GM21717 (cell line): ENCODE measurements around the gene STMN3.
"Not testable (repeated sequence)": the region's sequence is repeated elsewhere in the genome, so short reads cannot be mapped to it uniquely, and the experiment has no call there.

Experiments
- ATAC-seq: cut with Tn5 transposase; IDR thresholded peaks from one replicate; pipeline ENCODE4 v1.9.1; 2021; ENCODE audit warnings: mild to moderate bottlenecking, moderate library complexity; ENCODE audit not compliant: unreplicated experiment

STMN3 gene

DNA sequence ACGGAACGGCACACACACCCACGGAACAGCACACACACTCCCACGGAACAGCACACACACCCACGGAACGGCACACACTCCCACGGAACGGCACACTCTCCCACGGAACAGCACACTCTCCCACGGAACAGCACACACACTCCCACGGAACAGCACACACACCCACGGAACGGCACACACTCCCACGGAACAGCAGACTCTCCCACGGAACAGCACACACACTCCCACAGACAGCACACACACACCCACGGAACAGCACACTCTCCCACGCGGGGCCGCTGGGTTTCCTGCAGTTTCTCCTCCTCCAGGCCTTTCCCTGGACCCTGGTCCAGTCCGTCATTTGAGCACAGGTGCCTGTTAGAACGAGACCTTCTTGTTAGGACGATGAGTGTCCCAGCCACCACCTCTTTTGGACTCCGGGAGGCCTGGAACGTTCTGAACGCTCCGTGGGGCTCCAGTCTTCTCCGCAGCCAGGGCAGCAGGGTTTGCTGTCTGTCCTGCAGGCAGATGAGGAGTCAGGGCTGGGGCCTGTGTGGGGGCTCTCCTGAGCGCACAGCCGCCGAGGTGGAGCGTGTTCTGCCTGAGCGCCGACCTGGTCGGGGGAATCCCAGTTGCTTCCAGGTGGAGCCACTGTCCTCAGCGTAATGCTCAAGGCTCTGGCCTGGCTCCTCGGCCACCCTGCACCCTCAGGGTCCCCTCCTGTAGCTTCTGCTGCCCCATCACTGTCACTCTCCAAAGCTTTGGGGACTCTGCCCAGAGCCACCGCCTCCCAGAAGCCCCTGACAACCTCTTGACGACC, 25.6 kb upstream of the STMN3 start:
- ATAC-seq, result no peak

DNA sequence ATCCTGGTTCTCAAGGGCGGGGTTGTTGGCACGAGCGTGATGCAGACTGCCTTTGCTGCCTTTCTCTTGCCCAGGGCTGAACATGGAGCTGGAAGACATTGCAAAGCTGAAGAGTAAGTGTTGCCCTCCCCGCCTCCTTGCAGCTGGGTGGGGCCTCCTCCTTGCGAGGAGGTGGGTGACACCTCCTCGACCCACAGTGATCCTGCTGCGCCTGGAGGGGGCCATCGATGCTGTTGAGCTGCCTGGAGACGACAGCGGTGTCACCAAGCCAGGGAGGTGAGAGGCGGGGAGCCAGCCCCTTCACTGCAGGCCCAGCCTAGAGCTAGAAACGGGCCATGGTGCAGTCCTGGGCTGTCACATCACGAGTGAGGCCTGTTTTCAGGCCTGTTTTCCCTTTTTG, 24.8 kb upstream of the STMN3 start:
- no peak for ATAC-seq

GRCh38 chr20:63675681-63676368, 22.6 kb upstream of the STMN3 start:
- no peak for ATAC-seq

DNA sequence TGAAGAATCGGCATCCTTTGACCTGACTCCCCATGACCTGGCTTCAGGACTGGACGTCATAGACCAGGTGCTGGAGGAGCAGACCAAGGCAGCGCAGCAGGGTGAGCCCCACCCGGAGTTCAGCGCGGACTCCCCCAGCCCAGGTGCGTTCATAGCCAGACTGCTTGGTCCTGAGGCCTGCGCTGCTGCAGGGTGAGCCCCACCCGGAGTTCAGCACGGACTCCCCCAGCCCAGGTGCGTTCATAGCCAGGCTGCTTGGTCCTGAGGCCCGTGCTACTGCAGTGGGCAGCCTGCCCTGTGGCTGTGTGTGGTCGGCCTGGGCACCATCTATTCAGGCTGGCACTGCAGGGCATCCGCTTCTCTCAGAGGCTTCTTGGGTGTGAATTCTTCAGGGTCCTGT, 20.7 kb upstream of the STMN3 start:
- ATAC-seq, result no peak

GRCh38 chr20:63672666-63673065, 19.4 kb upstream of the STMN3 start:
- no peak for ATAC-seq

- not testable (repeated sequence) for ATAC-seq
Observed at GRCh38 chr20:63671695-63672094, 18.5 kb upstream of the STMN3 start.

GRCh38 chr20:63668351-63668750, 15.1 kb upstream of the STMN3 start:
- no peak for ATAC-seq

GRCh38 chr20:63667858-63668257, 14.6 kb upstream of the STMN3 start:
- ATAC-seq, result no peak

- no peak for ATAC-seq
Observed at GRCh38 chr20:63665708-63666107, 12.5 kb upstream of the STMN3 start.

DNA sequence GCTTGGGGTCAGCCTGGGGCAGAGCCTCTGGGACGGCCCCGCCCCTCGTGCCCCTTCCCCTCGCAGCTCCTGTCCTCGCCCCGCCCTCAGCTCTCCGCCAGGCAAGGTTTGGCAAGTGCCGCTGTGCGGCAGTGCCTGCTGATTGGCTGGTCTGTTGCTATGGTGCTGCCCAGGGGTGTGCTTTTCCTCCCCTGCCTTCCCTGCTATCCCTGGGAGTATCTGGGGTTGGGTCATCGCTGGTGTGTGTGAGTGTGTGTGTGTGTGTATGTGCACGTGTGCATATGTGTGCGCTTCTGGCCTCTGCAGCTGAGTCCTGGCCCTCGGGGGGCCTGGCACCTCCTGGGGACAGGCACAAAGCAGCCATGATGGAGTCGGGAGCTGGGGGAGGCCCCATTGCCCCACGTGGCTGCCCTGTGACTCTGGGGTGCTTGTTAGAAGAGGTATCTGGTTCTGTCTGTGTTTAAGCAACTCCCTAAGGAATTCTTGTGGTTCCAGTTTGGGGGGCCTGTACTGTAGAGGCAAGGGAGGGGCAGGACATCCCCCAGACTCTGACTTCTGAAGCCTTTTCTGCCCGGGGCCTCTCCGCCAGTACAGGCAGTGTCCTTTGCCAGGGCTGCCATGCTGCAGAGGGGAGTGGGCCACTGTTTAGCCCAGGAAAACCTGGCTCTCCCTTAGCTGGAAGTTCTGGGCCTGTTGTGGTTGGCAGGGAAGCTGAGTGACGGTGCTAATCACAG, 11.8 kb upstream of the STMN3 start:
- no peak for ATAC-seq

DNA sequence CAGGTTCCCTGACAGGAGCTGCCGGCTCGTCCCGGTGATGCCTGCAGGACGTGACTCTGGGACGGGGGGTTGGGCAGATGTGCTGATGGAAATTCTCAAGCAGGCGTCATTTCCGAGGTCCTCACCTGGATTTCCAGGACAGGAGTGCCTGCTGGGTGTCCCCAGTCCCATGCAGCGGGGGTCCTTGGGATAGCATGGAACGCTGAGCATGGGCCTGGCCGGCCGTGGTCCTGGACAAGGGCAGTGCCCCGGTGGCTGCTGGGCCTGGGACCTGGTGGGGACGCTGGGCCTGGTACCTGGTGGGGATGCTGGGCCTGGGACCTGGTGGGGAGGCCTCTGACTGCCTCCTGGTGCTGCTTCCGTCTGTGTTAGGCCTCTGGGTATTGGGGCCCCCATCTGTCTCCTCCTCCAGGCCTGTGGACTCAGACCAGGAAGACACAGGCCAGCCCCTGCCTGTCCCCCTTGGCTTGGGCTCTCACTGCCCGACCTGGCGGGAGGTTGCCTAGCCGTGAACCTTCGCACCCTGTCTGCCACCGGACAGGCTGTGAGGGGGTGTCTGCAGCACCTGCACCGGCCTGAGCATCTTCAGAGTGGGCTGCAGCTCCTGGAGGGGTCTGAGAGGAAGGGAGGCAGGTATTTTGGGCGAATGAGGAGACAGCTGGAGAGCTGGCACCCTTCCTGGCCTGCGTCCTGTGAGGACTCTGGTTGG, 11.1 kb upstream of the STMN3 start:
- no peak for ATAC-seq

DNA sequence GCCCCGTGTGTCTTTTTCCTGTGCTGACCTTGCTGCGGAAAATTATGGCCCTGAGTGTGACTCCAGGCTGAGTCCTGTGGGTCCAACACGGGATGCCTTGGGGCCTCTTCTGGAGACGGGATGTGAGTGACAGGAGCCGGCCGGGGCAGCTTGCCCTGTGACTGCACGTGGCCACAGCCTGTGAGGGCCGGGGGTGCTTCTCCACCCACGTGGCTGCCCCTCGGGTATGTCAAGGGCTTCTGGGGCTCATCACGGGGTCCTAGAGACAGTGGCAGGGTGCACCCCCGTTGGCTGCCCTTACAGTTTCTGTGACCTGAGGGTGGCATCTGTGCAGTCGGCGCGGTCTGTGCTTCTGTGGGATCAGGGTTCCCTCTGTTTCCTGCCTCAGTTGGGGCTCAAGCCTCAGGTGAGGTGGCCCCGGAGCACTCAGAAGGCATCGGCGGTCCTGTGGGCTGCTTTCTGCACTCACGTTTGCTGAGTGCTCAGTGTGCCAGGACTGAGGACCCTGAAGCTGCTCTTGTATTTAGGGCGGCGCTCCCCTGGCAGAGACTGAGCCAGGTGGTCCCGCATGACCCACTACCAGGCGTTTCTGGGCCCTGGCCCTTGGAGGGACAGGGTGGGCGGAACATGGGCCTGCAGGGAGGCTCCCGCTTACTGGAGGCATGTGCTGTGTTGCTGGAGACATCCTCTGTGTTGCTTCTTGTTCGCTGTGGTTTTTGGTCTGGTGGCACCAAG, 10.3 kb upstream of the STMN3 start:
- ATAC-seq, result no peak

GRCh38 chr20:63662813-63663189, 9.6 kb upstream of the STMN3 start:
- no peak for ATAC-seq

DNA sequence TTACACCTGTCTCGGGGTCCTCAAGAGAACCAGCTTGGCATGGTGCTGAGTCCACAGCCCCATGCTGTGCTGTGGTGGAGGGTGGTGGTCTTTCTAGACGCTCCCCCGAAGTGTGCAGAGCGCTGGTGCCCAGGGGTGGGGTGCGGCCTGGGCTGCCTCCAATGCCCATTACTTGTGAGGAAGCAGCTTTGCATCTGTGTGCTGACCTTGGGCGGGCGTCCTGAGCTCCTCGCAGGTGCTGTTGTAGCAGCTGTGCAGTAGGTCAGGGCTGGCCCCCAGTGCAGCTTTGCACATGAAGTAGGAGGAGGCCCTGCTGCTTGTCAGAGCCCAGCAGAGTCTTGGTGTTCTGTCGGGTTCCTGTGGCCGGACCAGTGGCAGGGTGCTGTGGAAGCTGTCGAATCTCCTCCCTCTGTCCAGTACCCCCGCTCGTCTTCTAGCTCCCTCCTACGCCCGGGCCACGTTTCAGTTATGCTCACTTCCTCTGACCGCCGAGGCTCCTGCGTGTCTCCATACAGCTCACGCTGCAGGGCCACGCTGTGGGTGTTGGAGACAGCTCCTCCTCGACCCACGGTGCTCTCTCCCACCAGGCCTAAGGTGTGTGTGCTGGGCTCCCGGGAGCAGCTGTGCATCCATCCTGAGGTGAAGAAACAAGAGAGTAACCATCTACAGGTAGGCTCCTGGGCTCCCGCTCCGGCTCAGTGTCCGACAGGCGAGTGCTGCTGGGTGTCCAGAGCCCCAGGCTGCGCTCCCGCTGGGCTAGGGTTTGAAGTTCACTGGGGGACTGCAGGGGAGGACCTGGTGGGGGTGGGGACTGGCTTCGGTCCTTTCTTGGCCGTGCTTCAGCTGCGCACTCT, 9.0 kb upstream of the STMN3 start:
- no peak for ATAC-seq

- ATAC-seq, result no peak
Observed at GRCh38 chr20:63661108-63661507, 7.9 kb upstream of the STMN3 start.

DNA sequence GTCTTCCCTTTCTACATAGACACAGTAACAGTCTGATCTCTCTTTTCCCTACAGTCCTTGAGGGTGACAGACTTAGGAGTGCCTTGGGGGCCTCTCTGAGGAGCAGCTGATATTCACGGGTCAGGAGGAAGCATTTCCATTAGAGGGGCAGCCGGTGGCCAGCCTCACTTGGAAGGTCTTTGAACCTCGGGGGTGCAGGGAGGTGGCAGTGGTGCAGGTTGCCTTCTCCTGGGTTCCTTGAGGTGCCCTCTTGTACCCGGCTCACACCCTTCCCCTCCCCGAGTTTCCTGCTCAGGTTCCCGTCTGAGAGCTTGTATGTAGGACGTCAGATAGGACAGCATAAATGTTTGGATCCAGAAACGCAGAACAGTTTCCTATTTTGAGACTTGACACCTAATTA, 7.4 kb upstream of the STMN3 start:
- no peak for ATAC-seq

GRCh38 chr20:63660174-63660573, 7.0 kb upstream of the STMN3 start:
- ATAC-seq, result not testable (repeated sequence)

DNA sequence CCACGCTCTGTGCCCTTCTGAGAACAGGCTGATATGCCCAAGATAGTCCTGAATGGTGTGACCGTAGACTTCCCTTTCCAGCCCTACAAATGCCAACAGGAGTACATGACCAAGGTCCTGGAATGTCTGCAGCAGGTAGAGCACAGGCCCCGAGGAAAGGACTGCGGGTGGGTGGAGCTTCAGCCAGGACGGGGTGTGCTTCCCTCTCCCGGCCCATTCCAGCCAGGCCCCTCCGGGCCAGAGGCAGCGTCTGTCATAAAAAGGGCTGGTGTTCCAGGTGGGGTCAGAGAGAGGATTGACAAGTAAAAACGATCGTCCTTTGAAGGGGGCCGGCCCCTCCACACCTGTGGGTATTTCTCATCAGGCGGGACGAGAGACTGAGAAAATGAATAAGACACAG, 6.1 kb upstream of the STMN3 start:
- ATAC-seq, result no peak

DNA sequence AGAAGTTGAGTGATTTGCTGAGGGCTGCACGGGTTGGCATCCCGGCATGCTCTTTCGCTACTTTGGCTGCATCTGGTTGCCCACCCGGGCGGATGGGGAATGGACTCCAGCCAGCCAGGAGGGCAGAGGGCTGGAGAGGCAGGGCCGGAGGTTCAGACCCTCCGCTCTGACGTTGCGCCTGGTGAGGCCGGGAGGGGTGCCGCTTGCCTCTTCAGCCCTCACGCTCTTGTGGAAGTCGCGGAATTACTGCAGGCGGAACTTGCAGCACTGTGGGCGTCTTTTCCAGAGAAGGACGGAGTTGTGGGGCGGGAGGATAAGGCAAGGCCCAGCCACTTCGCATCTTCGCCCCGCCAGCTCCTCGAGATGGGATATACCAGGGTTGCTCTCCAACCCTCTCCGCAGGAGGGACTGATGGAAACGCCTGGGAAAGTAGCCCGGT, 5.5 kb upstream of the STMN3 start:
- ATAC-seq, result no peak
